OCI-LY7 (cell line): Measurements from ENCODE around the gene GBE1.

ENCODE experiments used
- CTCF ChIP-seq: fragments of 200-600 bp; sonication (generic); conservative IDR thresholded peaks from 2 replicates; pipeline ENCODE4 v1.5.1; 2014; ENCODE audit warnings: mild to moderate bottlenecking, antibody characterized with exemption, low read length, moderate library complexity, mixed read lengths
- EZH2phosphoT487 ChIP-seq: fragments of 200-600 bp; sonication (generic); IDR thresholded peaks from 2 replicates; pipeline ENCODE4 v1.6.1; 2018; ENCODE audit warnings: low read depth, borderline replicate concordance, mild to moderate bottlenecking, mixed run types, antibody characterized with exemption, low read length, moderate library complexity, mixed read lengths

- TF ChIP-seq CTCF (no peak), EZH2phosphoT487 (no peak)
These were observed 181.1 kb downstream of the GBE1 start for GRCh38 chr3:81580355-81580754.
